HG03575 (cell line): Measurements from ENCODE around the gene GAP43.

ENCODE experiments used
- ATAC-seq: cut with Tn5 transposase; IDR thresholded peaks from one replicate; pipeline ENCODE4 v1.9.1; 2021; ENCODE audit not compliant: unreplicated experiment, insufficient number of reproducible peaks, low FRiP score; ENCODE audit errors: extremely low read depth

GAP43 gene

GRCh38 chr3:115658337-115659181, 35.2 kb downstream of the GAP43 start:
- peak; percentile 46 for ATAC-seq

GRCh38 chr3:115659253-115660220, 36.2 kb downstream of the GAP43 start:
- ATAC-seq, result peak; percentile 26

DNA sequence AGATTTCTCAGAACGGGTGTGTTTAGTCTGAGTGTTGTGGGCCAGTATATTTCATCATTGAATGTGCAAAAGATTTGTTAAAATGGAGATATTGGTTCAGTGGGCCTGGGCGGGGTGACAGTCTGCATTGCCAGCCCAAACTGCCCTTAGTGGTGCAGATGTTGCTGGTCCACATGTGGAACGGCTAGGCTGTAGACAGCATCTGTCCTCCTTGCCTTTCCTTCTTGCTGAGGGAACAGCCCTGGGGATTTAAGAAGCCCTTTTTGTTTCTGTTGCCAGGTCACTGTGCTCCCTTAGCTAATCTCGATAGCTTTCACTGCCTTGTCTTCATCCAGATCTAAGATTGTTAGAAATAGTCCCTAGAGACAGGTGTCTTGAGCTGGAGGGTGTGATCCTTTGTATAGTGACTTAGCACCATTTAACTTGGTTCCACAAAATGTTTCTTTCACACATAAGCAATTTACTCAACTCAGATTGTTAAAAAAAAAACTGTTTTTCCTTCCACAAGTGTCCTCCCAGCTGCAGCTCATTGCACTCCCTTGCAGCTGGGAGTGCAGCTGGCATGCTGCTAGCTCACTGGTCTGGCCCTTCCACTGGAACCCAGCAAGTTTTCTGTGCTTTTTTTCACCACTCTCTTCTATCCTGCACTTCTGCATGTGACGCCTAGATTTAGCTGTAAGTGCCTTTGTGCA, 37.5 kb downstream of the GAP43 start:
- no peak for ATAC-seq

GRCh38 chr3:115662356-115662755, 39.0 kb downstream of the GAP43 start:
- no peak for ATAC-seq

GRCh38 chr3:115663414-115663813, 40.1 kb downstream of the GAP43 start:
- ATAC-seq, result no peak

- ATAC-seq, result no peak
Observed at GRCh38 chr3:115666081-115666480, 42.8 kb downstream of the GAP43 start.

- no peak for ATAC-seq
Observed at GRCh38 chr3:115666920-115667737, 43.8 kb downstream of the GAP43 start.

- ATAC-seq, result no peak
Observed at GRCh38 chr3:115667738-115668065, 44.4 kb downstream of the GAP43 start.

DNA sequence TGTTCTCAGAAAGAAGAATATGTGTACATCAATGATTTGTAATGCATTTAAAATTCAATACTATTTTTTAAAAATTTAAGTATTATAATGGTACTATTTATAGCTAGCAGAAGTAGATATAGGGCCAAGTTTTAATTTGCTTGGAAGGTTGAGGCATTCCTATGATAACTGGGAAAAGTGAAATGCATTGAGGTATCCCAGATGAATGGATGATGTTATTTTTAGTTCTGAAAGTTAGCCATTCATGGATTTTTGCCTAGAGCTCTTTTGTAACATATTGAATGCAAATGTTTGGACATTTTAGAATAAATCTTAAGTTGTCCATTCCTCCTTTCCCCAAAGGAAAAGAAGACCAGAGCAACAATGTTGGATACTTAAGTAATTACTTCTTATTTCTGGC, 47.6 kb downstream of the GAP43 start:
- no peak for ATAC-seq

GRCh38 chr3:115671761-115672455, 48.6 kb downstream of the GAP43 start:
- no peak for ATAC-seq

DNA sequence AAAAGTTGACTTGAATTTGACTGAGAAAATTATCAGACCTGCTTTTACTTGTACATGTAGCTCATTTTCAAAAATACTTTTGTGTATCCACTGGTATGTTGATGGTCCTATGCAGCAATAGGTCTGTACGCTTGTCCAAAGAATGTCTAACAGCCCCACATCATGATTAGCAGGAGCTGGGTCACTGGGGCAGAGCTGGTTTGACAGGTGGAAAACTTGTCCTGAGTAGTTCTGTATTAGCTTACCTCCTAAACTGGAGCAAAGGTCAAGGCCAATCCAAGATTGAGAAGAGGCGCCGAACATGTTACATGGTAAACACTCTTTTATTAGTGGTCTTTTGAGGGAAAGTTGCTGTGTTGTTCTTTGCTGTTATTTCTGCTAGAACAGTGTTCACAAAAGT, 50.6 kb downstream of the GAP43 start:
- no peak for ATAC-seq

- no peak for ATAC-seq
Observed at GRCh38 chr3:115676336-115676735, 53.0 kb downstream of the GAP43 start.

DNA sequence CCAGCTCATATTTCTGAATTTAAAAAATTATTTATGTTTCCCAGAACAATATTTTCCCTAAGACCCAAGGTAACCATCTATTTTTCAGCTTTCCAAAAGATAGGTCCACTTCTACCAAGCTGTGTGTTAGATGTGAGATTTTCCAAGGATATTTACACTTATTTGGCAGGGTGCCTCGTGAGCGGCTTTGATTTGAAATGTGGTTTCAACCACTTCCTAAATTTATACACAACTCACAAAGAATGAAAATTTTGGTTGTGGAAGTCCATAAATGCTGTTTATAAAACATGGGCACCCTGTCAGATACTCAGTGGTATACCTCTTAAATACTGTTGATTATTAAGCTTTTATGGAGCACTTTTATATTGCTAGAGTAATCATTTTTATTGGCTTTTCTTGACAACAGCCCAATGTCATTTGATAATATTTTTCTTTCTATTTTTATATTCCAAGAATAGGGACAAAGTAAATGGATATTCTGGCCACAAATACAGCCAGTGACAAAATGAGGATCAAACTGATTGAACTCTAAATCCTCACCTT, 57.6 kb downstream of the GAP43 start:
- ATAC-seq, result no peak

DNA sequence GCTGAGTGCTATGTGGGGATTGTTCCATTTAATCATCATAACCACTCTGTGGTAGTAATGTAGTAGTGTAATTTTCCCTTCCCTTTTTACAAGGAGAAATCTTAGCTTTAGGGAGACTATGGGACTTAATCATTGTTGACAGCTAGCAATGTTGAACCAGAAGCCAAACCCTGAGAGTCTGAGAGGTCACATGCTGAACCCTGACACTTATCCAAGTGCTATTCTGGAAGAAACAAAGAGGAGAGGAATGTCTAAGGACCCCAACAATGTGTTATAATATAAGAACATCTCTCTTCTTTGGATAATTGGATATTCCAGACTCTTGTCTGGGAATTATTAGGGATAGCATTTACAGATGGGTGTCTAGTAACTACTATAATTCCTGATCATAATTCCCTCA, 58.4 kb downstream of the GAP43 start:
- ATAC-seq, result no peak

DNA sequence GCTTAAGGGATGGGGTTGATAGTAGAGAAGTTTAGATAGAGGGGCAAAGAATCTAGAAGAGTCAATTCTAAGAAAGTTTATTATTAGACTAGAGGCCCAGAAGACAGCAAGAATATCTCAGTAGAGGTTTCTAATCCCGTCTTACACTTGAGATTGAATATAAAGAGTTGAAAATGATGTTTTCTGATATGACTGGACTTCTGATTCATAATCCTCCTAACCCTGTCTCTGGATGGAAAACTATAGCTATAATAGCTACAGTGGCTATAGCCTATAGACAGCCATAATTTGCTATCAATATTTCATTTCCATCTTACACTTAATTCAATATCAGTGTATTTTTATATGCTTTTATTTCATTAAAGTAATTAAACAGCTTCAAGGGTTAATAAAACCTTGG, 60.0 kb downstream of the GAP43 start:
- no peak for ATAC-seq

DNA sequence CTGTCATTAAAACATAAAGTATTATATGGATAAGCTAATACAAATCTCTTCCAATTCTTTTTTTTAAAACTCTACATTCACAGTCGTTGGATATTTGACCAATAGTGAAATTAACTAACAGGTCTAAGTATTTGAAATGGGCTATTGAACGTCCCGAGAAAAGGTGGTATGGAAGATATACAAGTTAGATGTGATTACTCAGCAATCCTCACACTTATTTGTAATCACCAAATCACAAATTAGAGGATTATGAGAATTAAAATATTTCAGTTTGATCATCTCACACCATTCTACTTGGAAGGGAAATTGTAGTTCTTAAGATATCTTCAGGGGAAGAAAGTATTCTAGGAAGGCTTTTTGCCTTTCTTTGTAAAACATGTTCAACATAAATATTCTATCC, 60.5 kb downstream of the GAP43 start:
- no peak for ATAC-seq

DNA sequence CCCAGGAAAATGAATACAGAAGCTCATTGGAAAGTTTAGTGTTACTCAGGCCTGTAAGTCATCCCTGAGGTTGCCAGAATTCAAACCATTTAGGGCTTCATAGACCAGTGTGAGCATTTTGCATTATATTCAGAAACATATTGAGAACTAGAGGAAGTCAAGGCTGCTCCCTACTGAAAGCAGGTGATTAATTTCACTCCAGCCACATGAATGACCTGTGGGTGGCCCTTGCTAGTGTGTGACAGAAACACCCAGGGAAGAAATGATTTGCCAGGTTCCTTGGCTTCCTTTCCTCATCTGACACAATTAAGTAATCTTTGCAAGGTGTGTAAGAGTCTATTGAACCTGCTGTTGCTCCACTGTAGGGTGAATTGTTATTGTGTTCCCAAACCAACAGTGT, 61.8 kb downstream of the GAP43 start:
- no peak for ATAC-seq

- ATAC-seq, result no peak
Observed at GRCh38 chr3:115687721-115688120, 64.4 kb downstream of the GAP43 start.
